Mononuclear cell (primary cell): ENCODE measurements around the gene RIOK3. TPM values are rescaled to one million over a fixed set of nuclear protein-coding genes. Genes with fewer than 3 reads are reported as not detected.
"Not testable (repeated sequence)": the region's sequence is repeated elsewhere in the genome, so short reads cannot be mapped to it uniquely, and the experiment has no call there.

Experiments used
- H3K27me3 ChIP-seq: 2 replicates; pipeline ENCODE4 v1.6.0; 2011; ENCODE audit warnings: low read length, control low read depth; ENCODE audit not compliant: insufficient read depth
- H3K4me1 ChIP-seq: 2 replicates; pipeline ENCODE4 v1.5.1; 2011; ENCODE audit warnings: mild to moderate bottlenecking, low read length, control low read depth; ENCODE audit not compliant: insufficient read depth
- H3K4me3 ChIP-seq: 2 replicates; pipeline ENCODE4 v1.5.1; 2011; ENCODE audit warnings: mild to moderate bottlenecking, low read length, moderate library complexity
- H3K9me3 ChIP-seq: 2 replicates; pipeline ENCODE4 v1.5.1; 2011; ENCODE audit warnings: low read depth, mild to moderate bottlenecking, control low read depth, low read length
- total RNA-seq: library from RNA; depleted of rRNA; stranded (reverse); fragments of >200 nt; gene quantifications from one replicate; pipeline ENCODE4 v1.2.3, GENCODE V29; 2012

RIOK3 gene, protein sequence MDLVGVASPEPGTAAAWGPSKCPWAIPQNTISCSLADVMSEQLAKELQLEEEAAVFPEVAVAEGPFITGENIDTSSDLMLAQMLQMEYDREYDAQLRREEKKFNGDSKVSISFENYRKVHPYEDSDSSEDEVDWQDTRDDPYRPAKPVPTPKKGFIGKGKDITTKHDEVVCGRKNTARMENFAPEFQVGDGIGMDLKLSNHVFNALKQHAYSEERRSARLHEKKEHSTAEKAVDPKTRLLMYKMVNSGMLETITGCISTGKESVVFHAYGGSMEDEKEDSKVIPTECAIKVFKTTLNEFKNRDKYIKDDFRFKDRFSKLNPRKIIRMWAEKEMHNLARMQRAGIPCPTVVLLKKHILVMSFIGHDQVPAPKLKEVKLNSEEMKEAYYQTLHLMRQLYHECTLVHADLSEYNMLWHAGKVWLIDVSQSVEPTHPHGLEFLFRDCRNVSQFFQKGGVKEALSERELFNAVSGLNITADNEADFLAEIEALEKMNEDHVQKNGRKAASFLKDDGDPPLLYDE
- 275 TPM for total RNA-seq

- no peaks in the 10 kb centered on the region for H3K9me3 ChIP-seq
- no peaks in the 10 kb centered on the region for H3K27me3 ChIP-seq
- peak within 1 kb of the TSS; percentile 94 for H3K4me3 ChIP-seq
- H3K4me1 ChIP-seq, result peaks cover 45% of the 10 kb centered on the region
Measured at GRCh38 chr18:23452728-23453679, at the start of gene RIOK3. TSS of gene RIOK3 (plus strand) at chr18:23453287. CDS start at chr18:23453440, 153 bp downstream.

- H3K9me3 ChIP-seq, result no peaks in the 10 kb centered on the region
- no peak overlapping the region for H3K4me3 ChIP-seq
- H3K27me3 ChIP-seq, result no peaks in the 10 kb centered on the region
- no peaks in the 10 kb centered on the region for H3K4me1 ChIP-seq
Measured at GRCh38 chr18:23403310-23403709, 49.8 kb upstream of the RIOK3 start.

DNA sequence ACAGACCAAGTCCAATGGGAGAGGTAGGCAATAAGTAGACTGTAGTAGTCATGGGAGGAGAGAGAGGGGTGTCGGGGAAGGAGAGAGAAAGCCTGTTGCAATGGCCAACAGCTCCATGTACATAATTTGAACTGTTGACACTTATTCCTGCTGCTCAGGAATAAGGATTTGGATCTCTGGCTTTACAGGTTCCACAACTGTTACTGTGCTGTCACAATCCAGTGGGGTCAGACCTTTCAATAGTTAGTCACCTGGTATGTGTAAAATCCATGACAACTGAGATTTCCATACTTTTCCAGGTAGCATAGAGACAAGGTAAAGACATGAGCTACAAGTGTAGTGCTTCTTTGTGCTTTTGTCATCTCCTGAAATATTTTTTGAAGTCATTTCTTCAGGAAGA lies 47.5 kb upstream of the RIOK3 start:
- Histone ChIP-seq H3K27me3 (no peaks in the 10 kb centered on the region), H3K9me3 (no peaks in the 10 kb centered on the region), H3K4me3 (no peak overlapping the region), H3K4me1 (no peaks in the 10 kb centered on the region)

DNA sequence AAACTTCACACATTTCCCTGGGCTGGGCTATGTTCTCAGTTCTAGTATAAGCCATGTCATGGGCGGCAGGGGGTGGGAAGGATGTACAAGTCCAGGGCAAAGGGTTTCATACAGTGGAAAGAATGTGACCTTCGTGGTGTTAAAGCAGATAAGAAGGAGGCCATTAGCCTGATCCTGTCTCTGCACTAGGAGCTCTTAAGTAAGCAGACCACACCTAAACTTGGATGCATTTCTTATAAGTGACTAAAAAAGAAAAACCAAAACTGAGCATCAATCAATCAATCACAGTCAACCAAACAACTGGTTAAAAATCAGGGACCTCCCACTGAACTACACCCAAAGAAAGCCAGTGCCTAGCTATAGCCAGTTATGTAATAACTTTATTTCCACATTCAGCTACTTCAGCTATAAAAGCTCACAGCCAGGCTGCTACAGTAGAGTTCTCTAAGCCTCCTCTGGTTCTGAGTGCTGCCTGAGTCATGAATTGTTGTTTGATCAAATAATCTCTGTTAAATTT lies 46.8 kb upstream of the RIOK3 start:
- Histone ChIP-seq H3K27me3 (no peaks in the 10 kb centered on the region), H3K9me3 (no peaks in the 10 kb centered on the region), H3K4me3 (no peak overlapping the region), H3K4me1 (no peaks in the 10 kb centered on the region)

DNA sequence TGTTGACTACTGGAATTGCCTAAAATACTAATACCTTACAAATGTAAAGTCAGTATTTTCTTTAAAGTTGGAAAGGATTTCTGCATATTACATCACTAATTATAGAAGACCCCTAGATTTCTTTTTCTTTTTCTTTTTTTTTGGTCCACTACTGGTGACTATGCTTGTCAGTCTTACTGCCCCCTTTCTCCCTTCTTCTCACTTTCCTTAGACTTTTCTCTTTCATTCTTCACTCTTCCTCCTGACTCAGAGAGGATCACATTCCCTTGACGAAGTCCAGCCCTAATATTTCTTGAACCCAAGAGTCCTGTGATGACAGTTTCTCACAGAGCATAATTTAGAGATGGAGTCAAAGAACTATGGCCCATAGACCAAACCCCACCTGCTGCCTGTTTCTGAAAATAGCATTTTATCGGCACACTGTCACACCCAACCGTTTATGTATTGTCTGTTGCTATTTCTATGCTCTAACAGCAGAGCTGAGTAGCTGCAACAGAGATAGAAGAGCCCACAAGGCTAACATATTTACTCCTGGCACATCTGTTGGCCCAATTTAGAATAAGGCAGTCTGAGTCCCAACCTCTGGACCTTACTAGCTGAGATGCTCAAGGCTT lies 40.6 kb upstream of the RIOK3 start:
- Histone ChIP-seq H3K9me3 (no peaks in the 10 kb centered on the region), H3K4me1 (peaks cover 18% of the 10 kb centered on the region)

DNA sequence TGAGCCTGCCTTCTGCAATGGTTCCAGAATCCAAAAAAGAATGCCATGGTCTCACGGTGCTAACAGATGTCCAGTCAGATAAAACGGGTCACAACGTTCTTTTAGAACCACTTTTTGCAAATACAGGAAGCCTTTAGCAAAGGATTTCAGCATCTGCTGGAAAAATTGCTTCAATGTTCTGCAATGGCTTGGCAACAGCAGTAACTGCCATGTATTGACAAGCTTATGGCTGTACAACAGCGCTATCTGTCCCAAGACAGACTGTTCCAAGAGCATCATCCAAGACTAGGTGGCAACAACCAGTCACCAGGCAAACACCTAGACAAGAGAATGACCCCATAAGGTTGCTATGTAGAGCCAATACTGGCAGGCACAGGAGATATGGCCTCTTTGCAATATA lies 37.6 kb upstream of the RIOK3 start:
- Histone ChIP-seq H3K9me3 (no peaks in the 10 kb centered on the region), H3K4me1 (peaks cover 18% of the 10 kb centered on the region), H3K27me3 (no peaks in the 10 kb centered on the region), H3K4me3 (no peak overlapping the region)

More for the DNA sequence above, 40.6 kb upstream of the RIOK3 start:
- Histone ChIP-seq H3K4me3 (no peak overlapping the region), H3K27me3 (no peaks in the 10 kb centered on the region)

DNA sequence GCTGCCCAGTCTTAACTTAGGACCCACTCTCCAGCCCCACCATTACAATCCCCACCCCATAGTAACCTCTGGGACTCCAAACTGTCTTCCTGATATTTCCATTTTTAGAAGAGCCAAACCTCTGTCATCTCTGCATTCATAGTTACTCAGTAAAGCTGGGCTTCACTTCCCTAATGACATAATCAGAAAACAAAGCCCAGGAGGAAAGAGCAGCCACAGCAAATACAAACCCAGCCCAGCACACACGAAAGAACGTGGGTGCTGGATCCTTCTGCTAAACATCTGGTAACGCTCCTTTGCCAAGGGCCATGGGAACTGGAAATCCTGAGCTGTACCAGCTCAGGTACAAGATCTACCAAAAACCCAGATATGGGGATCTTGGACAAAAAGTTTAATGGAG lies 36.8 kb upstream of the RIOK3 start:
- no peaks in the 10 kb centered on the region for H3K9me3 ChIP-seq
- no peak overlapping the region for H3K4me3 ChIP-seq
- no peaks in the 10 kb centered on the region for H3K27me3 ChIP-seq
- peaks cover 18% of the 10 kb centered on the region for H3K4me1 ChIP-seq

GRCh38 chr18:23421277-23421676 lies 31.8 kb upstream of the RIOK3 start:
- Histone ChIP-seq H3K27me3 (no peaks in the 10 kb centered on the region), H3K4me3 (no peak overlapping the region)

DNA sequence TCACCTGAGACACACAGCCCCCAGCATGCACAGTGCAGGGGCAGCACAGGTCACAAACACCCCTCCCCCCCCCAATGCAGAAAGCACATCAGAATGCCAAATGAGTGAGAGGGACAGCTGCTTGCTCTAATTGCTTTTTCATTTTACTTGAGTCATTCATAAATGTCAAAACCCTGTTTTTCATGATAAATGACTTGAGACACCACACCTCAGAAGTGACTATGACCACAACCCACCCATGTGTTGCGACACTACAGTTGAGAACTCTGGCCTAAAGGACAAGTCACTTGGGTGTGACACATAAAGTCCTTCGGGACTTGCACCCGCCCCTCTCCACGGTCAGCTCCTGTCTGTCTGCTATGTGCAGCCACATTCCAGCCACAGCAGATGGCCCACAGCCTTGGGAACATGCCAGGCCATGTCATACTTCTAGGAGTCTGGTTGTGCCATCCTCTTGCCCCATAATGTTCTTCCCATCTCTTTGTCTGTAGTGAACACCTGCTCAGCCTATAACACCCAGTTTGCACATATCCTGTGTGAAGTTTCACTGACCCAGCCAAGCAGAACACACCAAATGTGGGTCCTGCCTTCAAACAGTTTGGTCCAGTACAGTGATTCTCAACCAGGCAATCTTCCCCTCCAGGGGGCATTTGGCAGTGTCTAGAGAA lies 30.2 kb upstream of the RIOK3 start:
- peaks cover 28% of the 10 kb centered on the region for H3K4me1 ChIP-seq
- H3K4me3 ChIP-seq, result no peak overlapping the region
- no peaks in the 10 kb centered on the region for H3K9me3 ChIP-seq
- no peaks in the 10 kb centered on the region for H3K27me3 ChIP-seq

More at GRCh38 chr18:23421277-23421676, 31.8 kb upstream of the RIOK3 start:
- Histone ChIP-seq H3K4me1 (peaks cover 36% of the 10 kb centered on the region), H3K9me3 (no peaks in the 10 kb centered on the region)

GRCh38 chr18:23424616-23425015 lies 28.5 kb upstream of the RIOK3 start:
- H3K4me3 ChIP-seq, result no peak overlapping the region
- no peaks in the 10 kb centered on the region for H3K27me3 ChIP-seq
- H3K4me1 ChIP-seq, result peaks cover 28% of the 10 kb centered on the region
- no peaks in the 10 kb centered on the region for H3K9me3 ChIP-seq

DNA sequence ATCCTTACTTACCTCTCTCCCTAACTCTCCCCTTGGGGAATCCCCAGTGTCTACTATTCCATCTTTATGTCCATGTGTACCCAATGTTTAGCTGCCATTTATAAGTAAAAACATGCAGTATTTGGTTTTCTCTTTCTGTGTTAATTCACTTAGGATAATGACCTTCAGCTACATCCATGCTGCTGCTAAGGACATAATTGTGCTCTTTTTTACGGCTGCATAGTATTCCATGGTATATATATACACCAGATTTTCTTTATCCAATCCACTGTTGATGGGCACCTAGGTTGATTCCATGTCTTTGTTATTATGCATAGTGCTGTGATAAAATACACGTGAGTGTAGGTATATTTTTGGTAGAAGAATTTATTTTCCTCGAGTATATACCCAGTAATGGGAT lies 24.3 kb upstream of the RIOK3 start:
- H3K4me1 ChIP-seq, result peaks cover 5% of the 10 kb centered on the region
- no peak overlapping the region for H3K4me3 ChIP-seq
- H3K27me3 ChIP-seq, result no peaks in the 10 kb centered on the region
- no peaks in the 10 kb centered on the region for H3K9me3 ChIP-seq

DNA sequence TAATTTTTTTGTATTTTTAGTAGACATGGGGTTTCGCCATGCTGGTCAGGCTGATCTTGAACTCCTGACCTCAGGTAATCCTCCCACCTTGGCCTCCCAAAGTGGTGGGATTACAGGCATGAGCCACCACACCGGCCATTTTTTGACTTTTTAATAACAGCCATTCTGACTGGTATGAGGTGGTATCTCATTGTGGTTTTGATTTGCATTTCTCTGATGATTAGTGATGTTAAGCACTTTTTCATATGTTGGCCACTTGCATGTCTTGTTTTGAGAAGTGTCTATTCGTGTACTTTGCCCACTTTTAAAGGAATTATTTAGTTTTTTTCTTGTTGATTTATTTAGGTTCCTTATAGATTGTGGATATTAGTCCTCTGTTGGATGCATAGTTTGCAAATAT lies 23.5 kb upstream of the RIOK3 start:
- H3K27me3 ChIP-seq, H3K4me3 ChIP-seq, H3K4me1 ChIP-seq, H3K9me3 ChIP-seq: not testable (repeated sequence)

DNA sequence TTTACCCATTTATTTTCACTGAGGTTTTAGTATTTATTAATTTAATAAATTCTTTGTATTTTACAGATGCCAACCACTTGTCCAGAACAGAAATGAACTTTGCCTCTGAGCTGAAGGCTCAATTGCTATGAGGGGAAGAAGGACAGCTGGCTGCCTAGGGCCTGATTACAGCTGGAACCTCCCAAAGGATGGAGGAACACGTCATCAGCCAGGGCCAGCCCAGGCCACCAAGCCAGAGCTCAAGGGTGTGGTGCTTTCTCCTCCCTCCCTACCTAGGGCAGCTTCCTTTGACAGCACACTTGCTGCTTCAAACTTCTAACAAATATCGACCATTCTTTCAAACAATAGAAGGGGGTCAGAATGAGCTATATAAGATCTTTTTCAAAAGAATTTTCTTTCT lies 19.7 kb upstream of the RIOK3 start:
- Histone ChIP-seq H3K4me3 (no peak overlapping the region), H3K9me3 (no peaks in the 10 kb centered on the region)

DNA sequence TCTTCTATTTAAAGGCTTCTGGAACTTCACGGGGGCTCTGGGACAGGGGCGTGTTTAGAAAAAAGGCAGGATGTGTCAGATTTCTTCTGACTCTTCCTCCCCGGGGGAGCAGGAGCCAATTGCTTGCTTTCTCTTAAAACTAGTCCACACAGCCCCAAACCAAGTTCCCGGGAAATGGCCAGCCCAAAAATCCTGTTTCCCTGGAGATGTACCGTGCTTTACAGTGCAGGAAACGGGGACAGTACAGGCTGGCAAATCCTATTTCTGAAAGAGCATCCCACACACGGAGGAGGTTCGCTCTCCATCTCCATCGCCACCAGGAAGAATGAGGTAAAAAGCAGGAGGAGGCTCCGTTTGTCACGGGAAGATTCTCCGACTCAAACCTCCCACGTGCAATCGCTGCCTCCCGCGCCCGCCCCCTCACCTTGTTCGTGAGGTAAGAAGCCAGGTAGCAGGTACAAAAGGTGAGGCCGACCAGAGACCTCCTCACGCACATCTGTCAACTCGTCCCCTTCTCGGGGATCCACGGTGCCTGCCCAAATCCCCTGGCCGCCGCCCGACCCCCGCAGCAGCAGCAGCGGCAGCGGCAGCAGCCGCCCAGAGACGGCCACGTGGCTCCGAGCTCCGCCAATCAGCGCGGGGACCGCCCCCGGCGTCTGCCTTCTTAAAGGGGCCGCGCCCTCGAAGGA lies 15.6 kb upstream of the RIOK3 start:
- Histone ChIP-seq H3K4me1 (peaks cover 18% of the 10 kb centered on the region), H3K27me3 (no peaks in the 10 kb centered on the region), H3K9me3 (no peaks in the 10 kb centered on the region), H3K4me3 (peak overlapping the region; percentile 59)

More for the DNA sequence above, 19.7 kb upstream of the RIOK3 start:
- Histone ChIP-seq H3K4me1 (peaks cover 15% of the 10 kb centered on the region), H3K27me3 (no peaks in the 10 kb centered on the region)
